Mammary epithelial cell (primary cell): ENCODE data around the gene TRANK1.

Source experiments
- CTCF ChIP-seq, 2 donors: IDR thresholded peaks in 1 of 2; conservative IDR thresholded peaks in 1 of 2; 2 replicates each; pipeline ENCODE4 v1.5.1; 2011 to 2012; ENCODE audit warnings: inconsistent platforms in 2 of 2, low read length in 2 of 2, mild to moderate bottlenecking in 2 of 2, control low read depth in 1 of 2, low read depth in 1 of 2; ENCODE audit not compliant: insufficient read depth in 1 of 2; ENCODE audit errors: extremely low read depth in 1 of 2
- EZH2 ChIP-seq: IDR thresholded peaks from 2 replicates; pipeline ENCODE4 v1.6.1; 2012; ENCODE audit warnings: low read length, inconsistent platforms, borderline replicate concordance

GRCh38 chr3:36874424-36874823 is 70.4 kb downstream of the TRANK1 start:
- no peak for TF ChIP-seq CTCF (conservative IDR thresholded peaks at IDR 0.05 in 1 of 2, IDR thresholded peaks at IDR 0.05 in 1 of 2; ENCODE audit: extremely low read depth in 1 of 2, insufficient read depth in 1 of 2, low read depth in 1 of 2, low read length in 2 of 2)
- no peak for TF ChIP-seq EZH2
